H1 (cell line): Measurements from ENCODE around the gene SEC61B. TPM values are rescaled to one million over a fixed set of nuclear protein-coding genes. Genes with fewer than 3 reads are reported as not detected.
A peak's percentile ranks its signal among the peaks of the same experiment; 100 is the strongest.

Source experiments
- CTCF ChIA-PET: fragments of 300-600 bp; sonication (Branson Sonifier 250); formaldehyde crosslinking; loops from one replicate; lab custom pipeline; 2021; ENCODE audit not compliant: partially characterized antibody; lab: Charles Lee
- POLR2A ChIA-PET: fragments of 300-600 bp; sonication (Branson Sonifier 250); formaldehyde crosslinking; loops from one replicate; lab custom pipeline; 2021; ENCODE audit warnings: inconsistent platforms; ENCODE audit not compliant: partially characterized antibody; lab: Charles Lee
- DNase-seq, 2 experiments: peaks; one replicate each; pipeline versions ENCODE4 v3.0.0 to v3.0.0-alpha.2; 2010 to 2022; ENCODE audit warnings: low spot score in 2 of 2, low read depth in 1 of 2, mixed read lengths in 1 of 2
- FAIRE-seq: peaks from 2 replicates; lab custom pipeline; 2011; peaks lifted over from hg19 to GRCh38; lab: Jason Lieb, UNC
- H2AFZ ChIP-seq: 2 replicates; pipeline ENCODE4 v1.8.1; 2012; ENCODE audit warnings: low read length, inconsistent platforms
- H2AK5ac ChIP-seq: 2 replicates; pipeline ENCODE4 v1.6.1; 2013; ENCODE audit warnings: low read depth, low read length
- H2BK120ac ChIP-seq: replicated peaks from 2 replicates; pipeline ENCODE3; 2013; ENCODE audit warnings: low read depth, low read length, inconsistent platforms
- H2BK12ac ChIP-seq: 2 replicates; pipeline ENCODE4 v1.6.1; 2013; ENCODE audit warnings: low read depth, low read length
- H2BK15ac ChIP-seq: 2 replicates; pipeline ENCODE4 v1.6.1; 2013; ENCODE audit warnings: low read length
- H2BK20ac ChIP-seq: 2 replicates; pipeline ENCODE4 v1.6.1; 2013; ENCODE audit warnings: low read length
- H2BK5ac ChIP-seq: 2 replicates; pipeline ENCODE4 v1.6.1; 2013; ENCODE audit warnings: low read depth, low read length
- H3K14ac ChIP-seq: 2 replicates; pipeline ENCODE4 v1.6.1; 2013; ENCODE audit warnings: inconsistent platforms; ENCODE audit not compliant: insufficient read length
- H3K18ac ChIP-seq: 2 replicates; pipeline ENCODE4 v1.6.1; 2013; ENCODE audit warnings: low read length; ENCODE audit errors: extremely low read depth
- H3K23ac ChIP-seq: 2 replicates; pipeline ENCODE4 v1.6.1; 2013; ENCODE audit warnings: inconsistent platforms; ENCODE audit not compliant: insufficient read length
- H3K23me2 ChIP-seq: 2 replicates; pipeline ENCODE4 v1.6.1; 2013; ENCODE audit warnings: low read depth, low read length
- H3K27ac ChIP-seq: 2 replicates; pipeline ENCODE4 v1.6.1; 2011; ENCODE audit warnings: low read depth, low read length, inconsistent platforms
- H3K27me3 ChIP-seq, 4 experiments: replicated peaks in 1 of 4; 1 replicate in 1 of 4; 2 replicates in 3 of 4; pipeline versions ENCODE4 v1.6.1 to v1.8.1; 2011 to 2013; ENCODE audit warnings: low read length in 3 of 4, mild to moderate bottlenecking in 3 of 4, inconsistent platforms in 2 of 4, mixed read lengths in 2 of 4, moderate library complexity in 1 of 4; ENCODE audit not compliant: control insufficient read depth in 3 of 4, insufficient read depth in 3 of 4; ENCODE audit errors: extremely low read depth in 1 of 4
- H3K36me3 ChIP-seq, 4 experiments: 2 replicates each; pipeline versions ENCODE4 v1.6.1 to v1.8.1; 2011 to 2013; ENCODE audit warnings: mild to moderate bottlenecking in 4 of 4, low read length in 3 of 4, moderate library complexity in 2 of 4, control low read depth in 1 of 4, inconsistent platforms in 1 of 4; ENCODE audit not compliant: insufficient read depth in 4 of 4, control insufficient read depth in 2 of 4
- H3K4ac ChIP-seq: replicated peaks from 2 replicates; pipeline ENCODE3; 2013; ENCODE audit warnings: low read length, low read depth, mixed read lengths, inconsistent platforms; ENCODE audit not compliant: insufficient read length
- H3K4me1 ChIP-seq, 4 experiments: replicated peaks in 1 of 4; 1 replicate in 1 of 4; 2 replicates in 3 of 4; pipeline versions ENCODE4 v1.6.1 to v1.8.1; 2011 to 2013; ENCODE audit warnings: low read length in 3 of 4, inconsistent platforms in 2 of 4, mixed read lengths in 1 of 4; ENCODE audit not compliant: insufficient read depth in 4 of 4, control insufficient read depth in 3 of 4
- H3K4me2 ChIP-seq, 2 experiments: 2 replicates each; pipeline versions ENCODE4 v1.6.1 to v1.8.1; 2011 to 2013; ENCODE audit warnings: low read depth in 2 of 2, low read length in 2 of 2, control low read depth in 1 of 2, inconsistent platforms in 1 of 2, mild to moderate bottlenecking in 1 of 2; ENCODE audit not compliant: insufficient read depth in 1 of 2
- H3K4me3 ChIP-seq, 4 experiments: fragments of 200-600, 300-600 bp in 1 of 4; sonication (generic), shearing (Covaris generic), sonication (Bioruptor Twin) in 1 of 4; 2 replicates each; pipeline versions ENCODE4 v1.5.1 to v1.8.1; 2011 to 2016; ENCODE audit warnings: low read length in 4 of 4, low read depth in 3 of 4, control low read depth in 2 of 4, inconsistent platforms in 2 of 4, mild to moderate bottlenecking in 2 of 4, mixed read lengths in 1 of 4, moderate library complexity in 1 of 4; ENCODE audit not compliant: insufficient read depth in 2 of 4; ENCODE audit errors: extremely low read depth in 1 of 4
- H3K56ac ChIP-seq: replicated peaks from 2 replicates; pipeline ENCODE3; 2013; ENCODE audit warnings: low read depth, mild to moderate bottlenecking, mixed read lengths, low read length, inconsistent platforms; ENCODE audit not compliant: insufficient read length
- H3K79me1 ChIP-seq: 2 replicates; pipeline ENCODE4 v1.6.1; 2013; ENCODE audit warnings: low read depth, low read length, control low read depth
- H3K79me2 ChIP-seq, 2 experiments: 2 replicates each; pipeline versions ENCODE4 v1.6.1 to v1.8.1; 2012 to 2013; ENCODE audit warnings: low read length in 2 of 2, mild to moderate bottlenecking in 2 of 2, inconsistent platforms in 1 of 2; ENCODE audit not compliant: insufficient read depth in 2 of 2, control insufficient read depth in 1 of 2
- H3K9ac ChIP-seq, 4 experiments: replicated peaks in 1 of 4; 1 replicate in 1 of 4; 2 replicates in 3 of 4; pipeline versions ENCODE4 v1.6.1 to v1.8.1; 2011 to 2013; ENCODE audit warnings: low read depth in 3 of 4, low read length in 3 of 4, control low read depth in 2 of 4, mild to moderate bottlenecking in 2 of 4, moderate library complexity in 2 of 4, inconsistent platforms in 1 of 4; ENCODE audit errors: extremely low read depth in 1 of 4
- H3K9me3 ChIP-seq, 2 experiments: 2 replicates each; pipeline versions ENCODE4 v1.6.1 to v1.8.1; 2012 to 2013; ENCODE audit warnings: mild to moderate bottlenecking in 2 of 2, moderate library complexity in 2 of 2, control low read depth in 1 of 2, inconsistent platforms in 1 of 2, low read depth in 1 of 2, low read length in 1 of 2, mixed read lengths in 1 of 2; ENCODE audit not compliant: insufficient read depth in 2 of 2
- H4K20me1 ChIP-seq, 2 experiments: replicated peaks in 1 of 2; 2 replicates each; pipeline versions ENCODE3 to v1.8.1; 2011 to 2013; ENCODE audit warnings: inconsistent platforms in 2 of 2, low read length in 2 of 2, mild to moderate bottlenecking in 1 of 2; ENCODE audit not compliant: insufficient read depth in 2 of 2, control insufficient read depth in 1 of 2
- H4K5ac ChIP-seq: 2 replicates; pipeline ENCODE4 v1.6.1; 2013; ENCODE audit warnings: low read length, low read depth, mixed read lengths, inconsistent platforms; ENCODE audit not compliant: insufficient read length
- H4K8ac ChIP-seq: 2 replicates; pipeline ENCODE4 v1.8.0; 2013; ENCODE audit warnings: mild to moderate bottlenecking, moderate library complexity, low read length, inconsistent platforms; ENCODE audit not compliant: insufficient read depth; ENCODE audit errors: extremely low read depth
- H4K91ac ChIP-seq: replicated peaks from 2 replicates; pipeline ENCODE3; 2013; ENCODE audit warnings: low read length, mixed read lengths, inconsistent platforms; ENCODE audit not compliant: insufficient read length
- USF2 ChIP-seq: IDR thresholded peaks from 2 replicates; pipeline ENCODE4 v1.6.1; 2011; ENCODE audit warnings: low read length, improper control_type of control experiment
- YY1 ChIP-seq: IDR thresholded peaks from 2 replicates; pipeline ENCODE4 v1.6.1; 2011; ENCODE audit warnings: low read depth, mild to moderate bottlenecking, low read length
- WGBS, 2 experiments: shearing (Covaris generic) in 1 of 2; methylation state at CpG; one replicate each; pipeline versions ENCODE4 v1.1.6 to v1.1.7; 2013 to 2015; ENCODE audit warnings: low lambda C conversion rate in 2 of 2, mixed read lengths in 2 of 2, inconsistent platforms in 1 of 2, low coverage in 1 of 2, missing lambda C conversion rate in 1 of 2; ENCODE audit not compliant: insufficient replicate concordance in 2 of 2, insufficient coverage in 1 of 2, insufficient read length in 1 of 2; ENCODE audit errors: extremely low coverage in 1 of 2, missing lambda C conversion rate in 1 of 2; 5-methylcytosine and 5-hydroxymethylcytosine counted together
- polyA plus RNA-seq, 7 experiments: library from polyadenylated mRNA; depleted of rRNA in 3 of 7; stranded (reverse) in 5 of 7; unstranded in 2 of 7; fragments of >200 nt in 5 of 7; fragments of 200-250 nt in 2 of 7; gene quantifications; 1 replicate in 5 of 7; 2 replicates in 1 of 7; 4 replicates in 1 of 7; pipeline versions ENCODE4 v1.2.1 to v1.2.3, GENCODE V29; 2011 to 2013; ENCODE audit warnings: missing spikeins in 2 of 7, mixed read lengths in 2 of 7
- total RNA-seq: library from RNA; stranded (reverse); fragmentation: NEBNext Ultra II Directional; extraction: Animal tissue kit (Norgen Biotek cat#: 25700); gene quantifications from 2 replicates; pipeline ENCODE4 v1.2.1, GENCODE V29; 2021

The SEC61B gene
- total and polyA plus RNA-seq, 2 of the 8 experiments (the other 6 are each of a cell fraction or from before 2014, with no cell fraction given): 155 to 379 TPM

GRCh38 chr9:99266255-99267023 is 44.4 kb downstream of the SEC61B start:
- H2AK5ac ChIP-seq: no peak overlapping the region
- H3K56ac ChIP-seq: no peak overlapping the region
- H2AFZ ChIP-seq: peak overlapping the region; percentile 23; the same call in 1 of the 2 replicates
- H3K79me1 ChIP-seq: no peaks in the 10 kb centered on the region
- CTCF ChIA-PET: interaction anchor here (0.6 to 2.5 kb wide), 30 partner anchors 10 to 949 kb away, joined by 3 to 9 read pairs (median 3); partner anchors contain the start of gene ALG2
- FAIRE-seq (no peak), DNase-seq (peak; percentile 68 to 91)
- no peak overlapping the region for H3K27ac ChIP-seq
- no peaks in the 10 kb centered on the region for H3K9me3 ChIP-seq
- no peak overlapping the region for H2BK120ac ChIP-seq
- H3K18ac ChIP-seq: peak overlapping the region; percentile 60; the same call in 1 of the 2 replicates
- H3K23ac ChIP-seq: no peak overlapping the region
- no peak overlapping the region for H3K4me3 ChIP-seq
- no peak overlapping the region; the same call in 1 of the 2 replicates for H2BK15ac ChIP-seq
- H3K4me1 ChIP-seq: no peaks in the 10 kb centered on the region
- H3K36me3 ChIP-seq: no peaks in the 10 kb centered on the region
- no peaks in the 10 kb centered on the region for H3K23me2 ChIP-seq
- no peaks in the 10 kb centered on the region for H4K20me1 ChIP-seq
- 30% methylated on average over 17 of the region's 17 CpGs; no CpG with 5 or more reads in 1 of the 2 experiments for WGBS, 2 experiments
- H2BK5ac ChIP-seq: no peak overlapping the region
- POLR2A ChIA-PET: no interaction called here
- no peaks in the 10 kb centered on the region for H3K79me2 ChIP-seq
- no peak overlapping the region for H4K91ac ChIP-seq
- no peak overlapping the region for H3K14ac ChIP-seq
- H4K5ac ChIP-seq: no peak overlapping the region
- H4K8ac ChIP-seq: no peak overlapping the region
- H3K27me3 ChIP-seq: no peaks in the 10 kb centered on the region
- 0 out of 2 replicates have a peak overlapping the region, but pooled peaks have one; percentile 39 for H2BK12ac ChIP-seq
- H3K4ac ChIP-seq: no peak overlapping the region
- no peak overlapping the region for H3K9ac ChIP-seq
- H2BK20ac ChIP-seq: no peak overlapping the region
- 0 out of 4 replicates have a peak overlapping the region, but pooled peaks of 1 of the 2 experiments have one; percentile 7 for H3K4me2 ChIP-seq
- TF ChIP-seq USF2 (0 out of 2 replicates have a peak, but pooled peaks have one; percentile 52), YY1 (peak; percentile 46; the same call in 1 of the 2 replicates)
